NCI-H1436 (cell line): Measurements from ENCODE around the gene SRP72.
"Not testable (repeated sequence)": the region's sequence is repeated elsewhere in the genome, so short reads cannot be mapped to it uniquely, and the experiment has no call there.

Experiments used
- DNase-seq: peaks from one replicate; lab custom pipeline; 2025; lab: John Stamatoyannopoulos, UW

Gene SRP72

DNA sequence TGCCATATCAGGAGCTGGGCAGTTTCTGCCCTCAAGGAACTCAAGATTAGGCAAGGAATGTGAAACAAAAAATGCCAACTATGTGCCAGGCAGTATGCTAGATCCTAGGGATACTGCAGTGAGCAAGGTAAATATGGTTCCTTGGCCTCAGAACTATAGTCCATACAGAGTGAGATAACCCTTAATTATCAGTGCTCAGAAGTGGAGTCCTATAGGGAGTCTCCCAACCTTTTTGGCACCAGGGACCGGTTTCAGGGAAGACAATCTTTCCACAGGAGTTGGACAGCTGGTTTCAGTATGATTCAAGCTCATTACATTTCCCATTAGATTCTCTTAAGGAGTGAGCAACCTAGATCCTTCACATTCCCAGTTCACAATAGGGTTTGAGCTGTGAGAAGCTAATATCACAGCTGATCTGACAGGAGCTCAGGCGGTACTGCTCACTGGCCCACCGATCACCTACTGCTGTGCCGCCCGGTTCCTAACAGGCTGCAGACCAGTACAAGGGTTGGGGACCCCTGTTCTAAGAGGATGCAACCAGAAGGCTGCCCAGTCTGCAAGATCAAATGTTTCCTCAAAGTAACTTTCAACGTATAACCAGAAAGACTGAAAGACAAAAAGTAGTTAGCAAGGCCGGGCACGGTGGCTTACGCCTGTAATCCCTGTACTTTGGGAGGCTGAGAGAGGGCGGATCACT, 1.7 kb upstream of the SRP72 start:
- no peak for DNase-seq

DNA sequence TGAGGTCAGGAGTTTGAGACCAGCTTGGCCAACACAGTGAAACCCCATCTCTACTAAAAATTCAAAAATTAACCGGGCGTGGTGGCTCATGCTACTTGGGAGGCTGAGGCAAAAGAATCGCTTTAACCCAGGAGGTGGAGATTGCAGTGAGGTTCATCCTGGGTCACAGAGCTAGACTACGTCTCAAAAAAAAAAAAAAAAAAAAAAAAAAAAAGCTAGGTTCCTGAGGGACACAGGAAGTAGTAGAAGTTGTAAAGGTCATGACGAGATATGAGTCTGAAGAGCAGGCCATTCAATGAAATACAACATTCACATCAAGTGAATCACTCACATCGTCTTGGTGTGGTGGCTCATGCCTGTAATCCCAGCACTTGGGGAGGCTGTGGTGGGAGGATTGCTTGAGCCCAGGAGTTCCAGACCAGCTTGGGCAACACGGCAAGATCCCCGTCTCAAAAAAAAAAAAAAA, 1.1 kb upstream of the SRP72 start:
- DNase-seq, result not testable (repeated sequence)

DNA sequence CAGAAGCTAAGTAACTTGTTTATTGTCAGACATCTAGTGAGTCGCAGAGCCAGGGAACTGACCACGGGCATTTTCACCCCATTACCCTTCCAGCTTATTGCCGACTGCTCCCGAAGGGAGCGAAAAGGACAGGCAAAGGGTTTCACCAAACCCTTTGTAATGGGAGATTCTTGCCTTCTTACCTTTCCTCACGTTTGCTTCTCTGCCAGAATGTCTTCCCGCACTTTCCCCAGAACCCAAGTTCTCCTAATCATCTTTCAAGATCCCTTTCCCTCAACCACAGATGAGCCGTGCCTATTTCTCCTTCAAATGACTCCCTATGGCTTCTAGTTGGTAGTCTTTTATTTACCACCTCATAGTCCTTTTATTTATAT, 520 bp upstream of the SRP72 start:
- no peak for DNase-seq

DNA sequence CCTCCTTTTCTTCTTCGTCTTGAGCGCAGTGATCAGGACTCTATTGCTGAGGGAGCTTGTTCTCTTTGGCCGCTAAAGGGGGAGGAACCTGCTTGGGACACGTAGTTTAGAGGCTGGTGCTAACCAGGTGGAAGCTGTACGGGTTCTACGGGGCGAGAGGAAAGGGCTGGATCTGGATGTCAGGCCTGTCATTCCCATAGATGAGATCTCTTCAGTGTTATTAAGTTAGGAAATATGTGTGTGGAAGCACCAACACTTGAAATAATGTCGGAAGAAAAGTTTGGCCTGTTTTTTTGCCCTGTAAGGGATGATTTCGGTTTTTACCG, 643 bp downstream of the SRP72 start:
- no peak for DNase-seq

DNA sequence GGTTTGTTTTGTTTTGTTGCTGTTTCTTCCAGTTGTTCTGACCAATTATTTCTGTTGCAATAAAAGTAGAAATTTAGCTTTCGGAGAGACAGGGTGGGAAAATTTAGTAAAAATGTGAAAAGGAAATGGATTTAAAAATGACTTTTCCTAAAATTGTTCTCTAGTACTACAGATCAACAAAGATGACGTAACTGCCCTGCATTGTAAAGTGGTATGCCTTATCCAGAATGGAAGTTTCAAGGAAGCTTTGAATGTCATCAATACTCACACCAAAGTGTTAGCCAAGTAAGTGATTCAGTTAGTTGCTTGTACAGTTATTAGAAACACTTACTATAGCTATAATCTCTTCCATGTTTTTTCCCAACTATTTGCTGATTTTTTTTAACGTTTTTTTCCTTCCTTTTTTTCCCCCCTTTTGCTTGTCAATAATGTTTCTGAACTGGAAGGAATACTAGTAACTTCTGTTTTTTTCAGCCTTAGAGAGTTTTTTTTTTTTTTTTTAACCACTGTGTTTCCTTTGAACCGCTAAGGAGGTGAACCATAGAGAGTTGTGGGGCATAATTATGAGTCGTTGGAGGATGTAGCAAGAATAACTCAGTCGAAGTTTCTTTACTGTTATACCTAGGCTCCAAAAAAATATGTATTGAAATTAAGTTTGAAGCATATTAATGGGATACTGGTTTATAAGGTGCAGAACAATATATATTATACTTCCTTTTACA, 2.2 kb downstream of the SRP72 start:
- DNase-seq, result no peak

DNA sequence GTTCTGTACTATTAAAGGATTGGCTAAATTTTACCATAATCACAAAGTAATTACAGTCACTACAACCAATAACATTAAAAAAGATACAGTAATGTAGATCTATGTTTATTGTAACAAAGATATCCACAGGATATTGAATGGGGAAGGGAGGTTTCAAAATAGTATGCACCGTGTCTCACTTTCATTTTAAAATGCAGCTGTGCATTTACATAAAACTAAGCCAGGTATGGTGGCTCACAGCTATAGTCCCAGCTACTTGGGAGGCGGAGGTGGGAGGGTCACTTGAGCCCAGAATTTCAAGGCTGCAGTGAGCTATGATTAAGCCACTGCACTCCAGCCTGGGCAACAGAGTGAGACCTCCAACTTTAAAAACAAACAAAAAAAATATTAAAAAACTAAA, 8.5 kb downstream of the SRP72 start:
- DNase-seq, result no peak

DNA sequence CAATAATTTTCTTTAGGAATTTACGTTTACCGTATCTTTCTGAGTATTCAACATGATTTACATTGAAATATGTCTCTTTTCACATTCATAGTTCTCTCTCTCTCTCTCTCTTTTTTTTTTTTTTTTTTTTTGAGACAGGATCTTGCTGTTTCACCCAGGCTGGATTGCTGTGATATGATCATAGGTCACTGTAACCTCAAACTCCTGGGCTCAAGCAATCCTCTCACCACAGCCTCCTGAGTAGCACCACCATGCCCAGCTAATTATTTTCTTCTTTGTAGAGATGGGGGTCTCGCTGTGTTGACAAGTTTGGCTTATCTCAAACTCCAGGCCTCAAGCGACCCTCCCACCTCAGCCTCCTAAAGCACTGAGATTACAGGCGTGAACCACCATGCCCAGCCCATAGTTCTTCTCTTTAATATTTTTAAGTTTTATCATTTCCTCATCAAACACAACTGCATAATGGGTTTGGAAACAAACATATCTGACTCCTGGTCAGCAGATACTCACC, 9.8 kb downstream of the SRP72 start:
- no peak for DNase-seq

DNA sequence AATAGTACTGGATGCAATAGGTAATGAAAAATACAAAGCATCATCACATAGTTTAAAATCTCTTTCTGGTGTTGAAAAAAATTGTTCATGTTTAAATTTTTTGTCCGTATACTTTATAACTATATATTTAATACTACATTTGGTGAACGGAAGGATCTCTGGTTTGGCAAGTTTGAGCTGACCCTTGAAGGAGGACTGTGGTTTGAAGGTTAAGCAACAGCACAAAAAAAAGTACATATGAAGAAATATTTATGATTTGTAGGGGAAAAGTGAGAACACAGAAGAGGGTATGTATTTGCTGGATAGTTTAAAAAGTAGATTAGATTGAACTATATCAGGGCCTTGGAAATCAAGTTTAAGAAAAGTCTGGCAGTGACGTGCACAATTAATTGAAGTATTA, 13.3 kb downstream of the SRP72 start:
- DNase-seq, result no peak

DNA sequence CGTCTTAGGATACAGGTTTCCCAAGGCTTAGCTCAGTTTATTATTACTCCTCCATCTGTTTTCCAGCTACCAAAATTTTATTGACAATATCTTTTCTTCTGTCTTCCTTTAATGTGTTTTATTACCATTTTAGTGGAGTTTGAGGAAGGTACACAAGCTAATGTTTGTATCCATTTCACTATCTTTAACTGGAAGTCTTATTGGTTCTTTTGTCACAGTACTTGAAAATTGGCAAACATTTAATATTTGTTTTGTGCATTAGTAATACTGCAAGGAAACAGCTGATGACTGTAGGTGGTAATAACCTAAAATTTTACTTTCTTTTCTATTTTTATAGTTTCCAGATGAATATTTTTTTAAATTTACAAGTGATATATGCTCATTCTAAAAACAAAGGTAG, 28.8 kb downstream of the SRP72 start:
- no peak for DNase-seq

DNA sequence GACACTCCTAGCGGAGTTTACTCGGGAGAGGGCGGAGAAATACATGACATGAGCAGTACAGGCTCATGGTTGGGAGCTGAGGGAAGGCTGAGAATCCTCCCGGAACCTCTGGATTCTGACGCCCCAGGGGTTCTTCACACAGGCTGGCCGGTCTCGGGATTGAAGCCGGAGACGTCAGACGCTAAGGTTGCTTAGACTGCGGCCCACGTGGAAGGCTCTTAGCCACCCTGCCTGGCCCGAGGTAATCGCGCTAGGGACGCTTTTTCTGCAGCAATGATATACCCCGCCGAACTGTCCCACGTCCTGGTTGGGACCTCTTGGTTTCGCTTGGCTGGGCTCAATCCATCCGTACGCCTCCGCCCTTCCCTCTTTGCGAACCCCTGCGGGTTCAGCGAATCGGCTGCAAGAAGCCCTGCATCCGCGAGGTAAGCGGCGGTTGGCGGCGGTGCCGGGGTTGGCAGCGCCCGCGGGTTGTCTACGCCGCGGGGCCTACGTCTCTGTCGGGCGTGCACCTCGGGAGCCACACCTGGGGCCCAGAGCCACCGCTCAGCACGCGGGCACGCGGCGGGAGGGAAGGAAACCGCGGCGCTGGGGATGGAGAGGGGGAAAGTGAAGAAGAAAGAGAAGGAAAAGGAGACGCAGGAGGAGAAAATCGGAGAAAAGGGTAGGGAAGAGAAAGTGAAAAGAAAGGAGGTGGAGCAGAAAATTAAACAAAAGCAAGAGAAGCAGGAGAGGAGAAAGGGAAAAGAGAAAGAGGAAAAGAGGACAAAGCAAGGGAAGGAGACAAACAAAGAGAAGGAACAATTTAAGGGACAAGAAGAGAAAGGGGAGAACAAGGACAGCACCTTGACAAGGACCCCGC, 38.1 kb downstream of the SRP72 start, which contains the start of gene ARL9:
Gene ARL9 (plus strand): TSS at position 523 of the 862 bp plus-strand sequence. CDS start 72 bp downstream, at position 595.
- DNase-seq, result no peak

DNA sequence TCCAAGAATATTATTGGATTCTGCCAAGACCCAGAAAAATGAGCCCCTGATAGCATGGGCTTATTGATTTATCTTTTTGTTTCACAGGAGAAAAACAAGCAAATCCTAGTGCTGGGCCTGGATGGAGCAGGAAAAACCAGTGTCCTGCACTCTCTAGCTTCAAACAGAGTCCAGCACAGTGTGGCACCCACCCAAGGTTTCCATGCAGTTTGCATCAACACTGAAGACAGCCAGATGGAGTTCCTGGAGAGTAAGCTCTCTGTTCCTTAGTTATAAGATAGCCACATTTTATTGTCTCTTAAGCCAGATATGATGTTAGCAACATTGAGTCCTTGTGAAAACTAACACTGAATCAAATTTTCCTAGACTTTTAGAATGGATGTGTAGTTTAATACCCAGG, 43.7 kb downstream of the SRP72 start:
- no peak for DNase-seq

DNA sequence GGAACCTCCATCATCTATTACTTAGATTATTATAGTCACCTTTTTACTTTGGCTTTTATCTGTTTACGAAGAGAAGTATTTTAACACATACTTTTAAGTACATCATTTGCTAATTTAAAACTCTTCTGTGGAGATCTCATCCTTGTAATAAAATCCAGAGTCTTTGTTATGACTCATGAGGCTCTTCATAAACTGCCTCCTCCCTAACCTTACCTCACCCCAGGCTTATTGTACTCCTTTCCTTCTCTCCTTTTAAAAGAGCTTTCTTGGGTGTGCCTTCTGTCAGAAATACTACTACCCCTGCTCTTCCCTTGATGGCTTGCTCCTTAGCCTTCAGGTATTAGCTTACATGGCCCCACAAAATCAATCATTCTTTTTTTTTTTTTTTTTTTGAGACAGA, 44.7 kb downstream of the SRP72 start:
- no peak for DNase-seq

DNA sequence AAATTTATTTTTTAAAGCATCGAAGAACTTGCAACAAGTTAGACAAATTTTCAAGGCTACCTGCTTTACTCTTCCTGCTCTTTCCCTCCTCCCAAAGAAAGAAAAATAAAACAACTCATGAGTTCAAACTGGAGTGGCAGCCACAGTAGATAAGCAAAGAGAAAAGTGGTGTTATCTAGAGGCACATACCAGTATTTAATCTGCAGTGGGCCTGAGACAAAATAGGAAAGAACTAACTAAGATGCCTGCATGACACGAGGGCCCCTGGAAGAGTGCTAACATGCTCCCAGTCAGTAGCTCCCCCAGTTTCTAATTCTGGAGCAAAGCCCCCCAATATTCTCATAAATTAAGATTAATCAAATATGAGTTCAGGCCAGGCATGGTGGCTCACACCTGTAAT, 46.1 kb downstream of the SRP72 start:
- no peak for DNase-seq

DNA sequence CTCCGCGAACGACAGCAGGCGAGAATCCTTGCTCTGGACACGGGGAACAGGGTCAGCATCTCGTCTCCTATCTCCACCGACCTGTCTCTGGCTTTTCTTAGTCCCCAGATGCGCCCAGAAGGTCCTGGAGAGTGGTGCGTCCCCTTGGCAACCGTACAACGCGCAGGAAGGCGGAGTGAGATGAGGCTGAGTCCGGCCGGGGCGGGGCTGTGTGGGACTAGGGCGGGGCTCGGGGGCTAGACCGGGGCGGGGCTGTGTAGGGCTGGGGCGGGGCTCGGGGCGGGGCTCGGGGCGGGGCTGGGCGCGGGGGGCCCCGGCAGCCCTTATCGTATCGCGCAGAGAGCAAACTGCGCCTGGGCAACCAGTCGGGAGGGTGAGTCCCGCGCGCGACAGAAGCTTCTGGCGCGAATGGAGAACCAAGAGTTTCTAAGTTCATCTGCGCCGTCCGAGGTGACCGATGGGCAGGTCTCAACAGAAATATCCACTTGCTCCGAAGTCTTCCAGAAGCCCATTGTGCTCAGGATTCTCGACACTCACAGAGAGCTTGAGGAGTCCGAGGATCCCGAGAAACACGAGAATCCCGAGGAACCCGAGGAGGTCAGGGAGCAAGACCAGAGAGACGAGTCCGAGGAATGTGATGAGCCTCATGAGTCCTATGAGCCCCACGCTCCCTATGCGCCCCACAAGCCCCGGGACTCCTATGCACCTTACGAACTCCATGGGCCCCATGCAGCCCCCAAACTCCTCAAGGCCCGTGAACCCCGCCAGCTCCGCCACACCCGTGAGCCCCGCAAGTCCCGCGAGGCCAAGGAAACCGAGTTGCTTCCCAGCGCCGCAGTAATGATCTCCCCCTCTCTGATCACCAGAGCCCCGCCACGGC, 63.1 kb downstream of the SRP72 start:
- DNase-seq, result peak; percentile 77

DNA sequence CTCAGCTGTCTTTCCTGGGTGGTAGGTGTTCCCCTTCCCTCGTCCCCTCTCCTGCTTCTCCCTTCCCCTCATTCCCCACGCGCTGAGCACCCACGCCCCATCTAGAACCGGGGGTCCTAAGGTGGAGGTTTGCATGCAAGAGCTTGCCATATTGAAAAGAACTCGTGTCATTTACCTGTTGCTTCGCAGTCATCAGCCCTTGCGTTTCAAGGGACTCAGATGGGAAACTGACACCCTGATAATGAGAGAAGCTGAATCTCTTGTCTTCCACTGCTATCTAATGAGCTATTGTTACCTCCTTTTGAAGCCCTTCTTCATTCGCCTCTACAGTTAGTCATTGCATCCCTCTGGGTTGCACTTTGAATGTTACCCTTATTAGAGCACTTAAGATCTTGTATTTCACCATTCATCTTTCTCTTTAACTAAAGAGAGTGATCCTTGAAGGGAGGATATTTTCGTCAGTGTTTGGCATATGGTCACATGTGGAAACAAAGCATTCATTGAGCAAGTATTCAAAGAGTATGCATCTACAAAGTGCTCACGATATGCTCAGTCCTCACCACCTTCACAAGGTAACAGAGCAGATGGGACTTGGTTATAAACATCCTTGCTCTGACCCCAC, 63.8 kb downstream of the SRP72 start:
- DNase-seq, result no peak

DNA sequence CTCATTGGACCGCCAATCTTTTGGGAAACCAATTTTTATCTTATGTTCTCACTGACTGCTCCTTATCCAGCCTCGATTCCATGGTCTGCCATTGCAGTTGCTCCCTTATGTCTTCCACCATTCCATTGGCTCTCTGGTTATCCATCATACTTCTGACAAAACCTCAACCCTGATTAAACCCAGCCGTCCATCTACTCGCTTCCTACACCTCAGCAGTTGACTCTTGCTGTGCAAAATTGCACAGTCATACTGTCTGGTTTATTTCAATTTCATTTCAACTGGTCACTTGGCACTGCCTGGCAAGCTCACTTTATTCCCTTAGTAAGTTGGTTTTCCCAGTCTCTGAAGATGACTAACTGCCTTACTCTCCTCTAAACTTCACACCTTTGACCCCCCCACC, 64.4 kb downstream of the SRP72 start:
- no peak for DNase-seq

DNA sequence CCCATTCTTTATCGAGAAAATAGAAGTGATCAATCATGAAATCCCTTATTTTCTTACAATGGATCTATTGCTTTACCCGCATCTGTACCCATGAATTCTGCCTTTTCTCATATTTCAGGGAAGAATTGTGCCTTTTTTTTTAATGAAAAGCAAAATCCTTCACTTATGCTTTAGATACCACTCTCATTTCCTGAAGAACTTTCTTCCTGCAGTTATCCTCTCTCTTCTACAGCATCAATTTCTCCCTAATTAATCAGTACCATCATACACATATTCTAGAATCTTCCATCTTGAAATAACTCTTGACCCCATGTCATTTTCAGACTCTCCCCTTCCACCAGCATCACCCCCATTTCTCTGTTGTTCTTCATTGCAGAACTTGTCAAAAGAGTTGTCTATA, 64.8 kb downstream of the SRP72 start:
- no peak for DNase-seq

DNA sequence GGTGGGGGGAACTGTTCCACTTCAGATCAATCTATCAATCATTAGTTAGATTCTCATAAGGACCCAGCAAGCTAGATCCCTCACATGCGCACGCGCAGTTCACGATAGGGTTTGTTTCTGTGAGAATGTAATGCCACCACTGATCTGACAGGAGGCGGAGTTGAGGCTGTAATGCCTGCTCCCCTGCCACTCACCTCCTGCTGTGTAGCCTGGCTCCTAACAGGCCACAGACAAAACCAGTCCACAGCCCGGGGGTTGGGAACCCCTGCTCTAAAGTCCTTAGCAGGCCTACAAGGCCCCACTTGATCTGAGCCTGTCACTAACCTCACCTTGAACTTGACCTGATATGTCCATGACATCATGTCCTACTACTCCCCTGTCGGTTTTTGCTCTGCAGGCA, 68.5 kb downstream of the SRP72 start:
- DNase-seq, result no peak

DNA sequence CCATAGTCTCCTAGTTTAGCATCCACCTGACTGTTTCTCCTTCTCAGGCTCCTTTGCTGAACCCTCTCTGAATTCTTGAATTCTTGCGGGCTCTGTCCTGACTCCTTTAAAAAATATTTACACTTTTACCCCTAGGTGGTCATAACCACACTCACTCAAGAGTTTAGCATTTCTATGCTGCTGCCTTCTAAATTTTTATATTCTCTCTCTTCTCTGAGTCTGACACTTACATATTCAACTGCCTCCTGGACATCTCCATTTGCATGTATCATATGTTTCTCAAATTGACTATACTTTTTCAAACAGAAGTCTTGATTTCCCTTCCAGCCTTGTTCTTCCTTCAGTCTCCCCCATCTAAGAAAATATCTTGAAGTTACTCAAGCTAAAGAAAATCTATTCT, 69.7 kb downstream of the SRP72 start:
- no peak for DNase-seq

DNA sequence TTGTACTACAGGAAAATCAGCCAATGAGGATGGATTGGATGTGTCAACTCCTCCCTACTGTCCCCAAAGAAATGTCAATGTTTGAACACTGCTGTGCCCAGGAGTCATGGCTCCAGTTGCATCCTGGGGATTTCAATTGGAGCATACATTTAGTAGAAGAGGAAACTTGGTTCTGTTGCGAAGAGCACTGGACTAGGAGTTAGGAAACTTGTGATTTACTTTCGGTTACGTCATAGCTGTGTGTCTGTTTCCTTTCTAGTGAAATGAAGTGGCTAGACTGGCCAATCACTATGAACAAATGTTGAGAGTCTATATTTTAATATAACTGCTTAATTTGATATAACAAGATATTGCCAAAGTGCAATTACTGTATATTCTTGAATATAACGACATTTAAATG, 73.4 kb downstream of the SRP72 start:
- DNase-seq, result no peak

DNA sequence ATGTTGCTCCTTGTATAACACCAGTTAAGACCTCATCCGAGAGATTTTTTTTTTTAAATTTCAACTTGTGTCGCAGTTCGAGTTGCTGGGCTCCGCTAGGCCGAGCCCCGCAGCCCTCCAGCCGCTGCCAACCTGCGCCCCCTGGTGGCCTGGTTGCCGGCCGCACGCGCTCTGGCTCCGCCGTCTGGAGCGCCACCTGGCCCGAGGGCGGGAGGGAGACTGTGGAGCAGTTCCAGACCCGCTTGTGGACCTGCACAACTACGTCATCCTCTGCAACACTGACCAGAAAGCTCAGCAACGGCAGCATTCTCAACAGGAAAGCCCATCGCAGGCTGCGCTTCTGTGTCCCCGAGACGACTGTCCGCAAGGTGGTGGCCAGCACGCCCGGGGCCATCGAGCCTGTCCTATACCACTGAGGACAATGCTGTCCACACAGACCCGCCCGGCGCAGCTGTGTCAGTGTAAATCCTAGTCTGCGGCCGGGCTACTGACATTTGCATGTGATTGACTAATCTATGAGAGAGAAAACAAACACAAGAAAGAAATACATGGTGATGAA, 77.2 kb downstream of the SRP72 start:
- peak; percentile 52 for DNase-seq
